ENCODE measurements around the gene NFIB. TPM values are rescaled to one million over a fixed set of nuclear protein-coding genes. Genes with fewer than 3 reads are reported as not detected.
A peak's percentile ranks its signal among the peaks of the same experiment; 100 is the strongest.

Gene NFIB
- total RNA-seq, 2 experiments from 2014 or later = 13.7 to 25.1 TPM

DNA sequence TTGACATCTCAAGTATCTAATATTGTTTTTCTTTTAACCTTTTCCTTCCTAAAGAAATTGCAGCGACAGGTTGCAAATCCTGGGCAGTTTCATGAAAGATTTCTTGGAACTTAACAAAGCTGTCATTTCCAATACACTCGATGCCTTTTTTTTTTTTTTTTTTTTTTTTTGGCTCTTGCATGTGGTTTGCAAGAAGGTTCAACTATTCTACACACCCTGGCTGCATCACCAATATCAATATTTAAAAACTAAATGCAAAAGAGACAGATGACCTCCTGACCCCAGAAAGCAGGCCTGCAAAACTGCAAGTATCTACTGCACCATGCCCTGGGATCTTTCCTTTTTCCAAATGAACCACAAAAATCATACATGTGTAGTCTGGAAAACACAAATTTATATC is 4.4 kb upstream of the NFIB start:
- peaks cover 35% of the 10 kb centered on the region; the same call in 1 of the 2 replicates for H3K79me2 ChIP-seq (ENCODE audit: insufficient read depth, low read depth, low read length)
- H3K4me3 ChIP-seq (ENCODE audit: low read depth, low read length, poor library complexity, severe bottlenecking) = peak overlapping the region; percentile 83
- peak overlapping the region; percentile 86 for H3K27ac ChIP-seq (ENCODE audit: low read depth, low read length, poor library complexity, severe bottlenecking)
- ChIA-PET CTCF (ENCODE audit: unreplicated experiment) (no interaction called here), POLR2A (interaction anchor here (0.6 to 1.0 kb wide), 9 partner anchors 9 to 1625 kb away, joined by 3 to 7 read pairs (median 4); no protein-coding TSS in a partner anchor)
- intact Hi-C loops (cut with micrococcal nuclease; ENCODE audit: unreplicated experiment) = no loop called here
- DNase-seq (ENCODE audit: low spot score) = no peak
- no TSS peak for BruUV-seq (replicated peaks)
- no peaks in the 10 kb centered on the region for H3K9me2 ChIP-seq (ENCODE audit: insufficient read depth, low read length)
- no peak overlapping the region for H2AFZ ChIP-seq (ENCODE audit: low read length)
- H4K20me1 ChIP-seq (ENCODE audit: insufficient read depth, low read length) = no peaks in the 10 kb centered on the region
- TF ChIP-seq, protein P1, sequence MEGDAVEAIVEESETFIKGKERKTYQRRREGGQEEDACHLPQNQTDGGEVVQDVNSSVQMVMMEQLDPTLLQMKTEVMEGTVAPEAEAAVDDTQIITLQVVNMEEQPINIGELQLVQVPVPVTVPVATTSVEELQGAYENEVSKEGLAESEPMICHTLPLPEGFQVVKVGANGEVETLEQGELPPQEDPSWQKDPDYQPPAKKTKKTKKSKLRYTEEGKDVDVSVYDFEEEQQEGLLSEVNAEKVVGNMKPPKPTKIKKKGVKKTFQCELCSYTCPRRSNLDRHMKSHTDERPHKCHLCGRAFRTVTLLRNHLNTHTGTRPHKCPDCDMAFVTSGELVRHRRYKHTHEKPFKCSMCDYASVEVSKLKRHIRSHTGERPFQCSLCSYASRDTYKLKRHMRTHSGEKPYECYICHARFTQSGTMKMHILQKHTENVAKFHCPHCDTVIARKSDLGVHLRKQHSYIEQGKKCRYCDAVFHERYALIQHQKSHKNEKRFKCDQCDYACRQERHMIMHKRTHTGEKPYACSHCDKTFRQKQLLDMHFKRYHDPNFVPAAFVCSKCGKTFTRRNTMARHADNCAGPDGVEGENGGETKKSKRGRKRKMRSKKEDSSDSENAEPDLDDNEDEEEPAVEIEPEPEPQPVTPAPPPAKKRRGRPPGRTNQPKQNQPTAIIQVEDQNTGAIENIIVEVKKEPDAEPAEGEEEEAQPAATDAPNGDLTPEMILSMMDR (conservative IDR thresholded peaks at IDR 0.05; ENCODE audit: low read length) = no peak
- TF ChIP-seq EZH2phosphoT487 (IDR thresholded peaks at IDR 0.05; ENCODE audit: borderline replicate concordance, low read depth, low read length) = no peak
- no peaks in the 10 kb centered on the region for H3K9me3 ChIP-seq (ENCODE audit: low read length)
- no peaks in the 10 kb centered on the region for H3K36me3 ChIP-seq (ENCODE audit: insufficient read depth, low read length)
- peaks cover 55% of the 10 kb centered on the region for H3K4me1 ChIP-seq (ENCODE audit: insufficient read depth, low read length, poor library complexity, severe bottlenecking)
- H3K4me2 ChIP-seq (ENCODE audit: low read length) = peak overlapping the region; percentile 86

DNA sequence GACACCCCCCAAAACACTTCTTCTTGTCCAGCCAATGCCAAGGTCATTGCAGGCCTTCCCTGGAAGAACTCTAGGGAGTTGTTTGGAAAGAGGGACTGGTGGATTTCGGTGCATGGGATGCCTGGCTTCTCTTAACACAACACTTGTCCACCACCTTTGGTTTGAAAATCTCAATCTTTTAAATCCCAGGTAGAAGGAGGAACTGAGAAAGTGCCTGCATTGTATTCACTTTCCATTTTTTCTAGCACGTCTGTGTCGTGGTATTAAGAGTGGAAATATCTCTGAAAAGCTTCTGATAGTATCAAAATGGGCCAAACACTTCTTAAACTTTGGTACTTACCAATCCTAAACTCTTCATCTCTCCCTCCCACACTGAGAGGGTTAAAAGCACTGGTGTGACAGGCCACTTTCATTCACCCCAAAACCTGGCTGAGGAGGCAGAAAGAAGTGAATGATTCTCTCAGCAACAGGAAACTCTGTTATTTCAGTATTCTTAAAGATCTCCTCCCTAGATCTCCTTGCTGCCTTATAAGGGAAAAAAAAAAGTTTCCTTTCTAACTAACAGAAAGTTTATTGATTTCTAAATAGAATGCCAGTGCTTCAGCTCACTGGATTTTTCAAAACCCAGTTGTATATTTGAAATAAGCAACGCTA is 3.9 kb upstream of the NFIB start:
- TF ChIP-seq EZH2phosphoT487 (IDR thresholded peaks at IDR 0.05; ENCODE audit: borderline replicate concordance, low read depth, low read length) = no peak
- TF ChIP-seq, protein P1 (conservative IDR thresholded peaks at IDR 0.05; ENCODE audit: low read length) = no peak
- Histone ChIP-seq H3K4me3 (ENCODE audit: low read depth, low read length, poor library complexity, severe bottlenecking) (peak overlapping the region; percentile 83), H2AFZ (ENCODE audit: low read length) (no peak overlapping the region), H3K4me1 (ENCODE audit: insufficient read depth, low read length, poor library complexity, severe bottlenecking) (peaks cover 54% of the 10 kb centered on the region), H3K36me3 (ENCODE audit: insufficient read depth, low read length) (no peaks in the 10 kb centered on the region), H3K9me3 (ENCODE audit: low read length) (no peaks in the 10 kb centered on the region), H3K79me2 (ENCODE audit: insufficient read depth, low read depth, low read length) (peaks cover 39% of the 10 kb centered on the region; the same call in 1 of the 2 replicates), H3K9me2 (ENCODE audit: insufficient read depth, low read length) (no peaks in the 10 kb centered on the region), H4K20me1 (ENCODE audit: insufficient read depth, low read length) (no peaks in the 10 kb centered on the region), H3K4me2 (ENCODE audit: low read length) (peak overlapping the region; percentile 86), H3K27ac (ENCODE audit: low read depth, low read length, poor library complexity, severe bottlenecking) (peak overlapping the region; percentile 86)
- intact Hi-C loops (cut with micrococcal nuclease; ENCODE audit: unreplicated experiment) = no loop called here
- ChIA-PET POLR2A (interaction anchor here (0.5 to 1.0 kb wide), 6 partner anchors 8 to 1625 kb away, joined by 3 to 5 read pairs (median 4); no protein-coding TSS in a partner anchor), CTCF (ENCODE audit: unreplicated experiment) (no interaction called here)
- no TSS peak for BruUV-seq (replicated peaks)
- DNase-seq (ENCODE audit: low spot score) = peak; percentile 62

GRCh38 chr9:14316602-14317300 is 2.8 kb upstream of the NFIB start:
- no TSS peak for BruUV-seq (replicated peaks)
- Histone ChIP-seq H2AFZ (ENCODE audit: low read length) (no peak overlapping the region), H3K36me3 (ENCODE audit: insufficient read depth, low read length) (no peaks in the 10 kb centered on the region), H3K4me3 (ENCODE audit: low read depth, low read length, poor library complexity, severe bottlenecking) (peak overlapping the region; percentile 83), H3K9me2 (ENCODE audit: insufficient read depth, low read length) (no peaks in the 10 kb centered on the region), H3K4me1 (ENCODE audit: insufficient read depth, low read length, poor library complexity, severe bottlenecking) (peaks cover 62% of the 10 kb centered on the region), H3K4me2 (ENCODE audit: low read length) (peak overlapping the region; percentile 86), H3K27ac (ENCODE audit: low read depth, low read length, poor library complexity, severe bottlenecking) (peak overlapping the region; percentile 86), H3K79me2 (ENCODE audit: insufficient read depth, low read depth, low read length) (peaks cover 47% of the 10 kb centered on the region), H4K20me1 (ENCODE audit: insufficient read depth, low read length) (no peaks in the 10 kb centered on the region), H3K9me3 (ENCODE audit: low read length) (no peaks in the 10 kb centered on the region)
- intact Hi-C loops (cut with micrococcal nuclease; ENCODE audit: unreplicated experiment) = no loop called here
- CTCF ChIA-PET (ENCODE audit: unreplicated experiment) = no interaction called here
- POLR2A ChIA-PET = no interaction called here
- no peak for TF ChIP-seq EZH2phosphoT487 (IDR thresholded peaks at IDR 0.05; ENCODE audit: borderline replicate concordance, low read depth, low read length)
- TF ChIP-seq, protein P1 (conservative IDR thresholded peaks at IDR 0.05; ENCODE audit: low read length) = no peak
- DNase-seq (ENCODE audit: low spot score) = no peak
